Muscle of arm (tissue), 12 donors: ENCODE measurements around the gene CHERP. TPM values are rescaled to one million over a fixed set of nuclear protein-coding genes. Genes with fewer than 3 reads are reported as not detected.
"Not testable (repeated sequence)": the region's sequence is repeated elsewhere in the genome, so short reads cannot be mapped to it uniquely, and the experiment has no call there.

ENCODE experiments used
- DNase-seq: peaks from one replicate; pipeline ENCODE4 v3.0.0-alpha.2; 2013
- polyA plus RNA-seq, 12 donors: library from polyadenylated mRNA; unstranded; fragments of 120-200 nt; gene quantifications; one replicate each; pipeline ENCODE4 v1.2.1, GENCODE V29; 2013; ENCODE audit not compliant: insufficient read length in 12 of 12

CHERP gene
- polyA plus RNA-seq, 12 donors = 23.0 to 43.1 (median 27.5) TPM; not detected in 1

DNA sequence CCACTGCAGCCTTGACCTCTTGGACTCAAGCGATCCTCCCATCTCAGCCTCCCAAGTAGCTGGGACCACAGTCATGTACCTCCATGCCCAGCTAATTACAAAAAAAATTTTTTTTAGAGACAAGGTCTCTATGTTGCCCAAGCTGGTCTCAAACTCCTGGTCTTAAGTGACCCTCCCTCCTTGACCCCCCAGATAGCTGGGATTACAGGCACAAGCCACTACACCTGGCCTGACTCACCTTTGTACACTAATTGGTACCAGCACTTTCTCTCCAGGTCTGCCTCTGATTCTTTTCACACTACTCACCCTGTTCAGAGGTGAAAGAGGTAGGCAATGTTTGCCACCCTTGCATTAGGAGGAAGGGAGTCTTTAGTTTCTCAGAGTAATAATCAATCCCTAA is 64.9 kb downstream of the CHERP start:
- no peak for DNase-seq

DNA sequence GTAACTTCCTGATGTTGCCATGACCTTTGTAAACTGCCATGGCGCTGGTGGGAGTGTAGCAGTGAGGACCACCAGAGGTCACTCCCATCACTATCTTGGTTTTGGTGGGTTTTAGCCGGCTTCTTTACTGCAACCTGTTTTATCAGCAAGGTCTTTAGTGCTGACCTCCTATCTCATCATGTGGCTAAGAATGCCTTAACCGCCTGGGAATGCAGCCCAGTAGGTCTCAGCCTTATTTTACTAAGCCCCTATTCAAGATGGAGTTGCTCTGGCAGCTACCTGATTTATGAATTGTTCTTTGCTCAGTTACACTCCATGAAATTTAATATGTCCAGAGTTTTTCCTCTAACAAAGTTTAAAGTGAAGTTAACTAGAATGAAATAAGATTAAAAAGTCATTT is 65.8 kb downstream of the CHERP start:
- no peak for DNase-seq

DNA sequence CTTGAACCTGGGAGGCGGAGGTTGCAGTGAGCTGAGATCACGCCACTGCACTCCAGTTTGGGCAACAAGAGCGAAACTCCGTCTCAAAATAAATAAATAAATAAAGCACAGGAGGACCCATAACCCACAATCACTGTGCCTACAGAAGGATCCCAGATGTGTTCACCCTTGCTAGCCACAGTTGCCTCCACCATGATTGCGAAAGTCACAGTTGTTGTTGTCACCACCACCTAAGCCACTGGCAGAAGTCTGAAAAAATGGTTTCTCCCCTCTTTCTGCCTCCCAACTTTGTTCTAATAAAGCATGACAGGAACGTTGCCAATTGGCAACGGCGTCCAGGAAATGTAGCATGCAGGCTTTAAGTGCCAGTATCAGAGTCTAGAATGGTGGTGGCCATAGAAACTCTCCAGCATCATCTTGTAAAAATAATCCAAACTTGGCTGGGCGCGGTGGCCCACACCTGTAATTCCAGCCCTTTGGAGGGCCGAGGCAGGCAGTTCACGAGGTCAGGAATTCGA is 68.3 kb downstream of the CHERP start:
- DNase-seq = no peak

GRCh38 chr19:16472992-16473391 is 69.2 kb downstream of the CHERP start:
- no peak for DNase-seq

GRCh38 chr19:16472559-16472899 is 69.7 kb downstream of the CHERP start:
- DNase-seq = not testable (repeated sequence)

DNA sequence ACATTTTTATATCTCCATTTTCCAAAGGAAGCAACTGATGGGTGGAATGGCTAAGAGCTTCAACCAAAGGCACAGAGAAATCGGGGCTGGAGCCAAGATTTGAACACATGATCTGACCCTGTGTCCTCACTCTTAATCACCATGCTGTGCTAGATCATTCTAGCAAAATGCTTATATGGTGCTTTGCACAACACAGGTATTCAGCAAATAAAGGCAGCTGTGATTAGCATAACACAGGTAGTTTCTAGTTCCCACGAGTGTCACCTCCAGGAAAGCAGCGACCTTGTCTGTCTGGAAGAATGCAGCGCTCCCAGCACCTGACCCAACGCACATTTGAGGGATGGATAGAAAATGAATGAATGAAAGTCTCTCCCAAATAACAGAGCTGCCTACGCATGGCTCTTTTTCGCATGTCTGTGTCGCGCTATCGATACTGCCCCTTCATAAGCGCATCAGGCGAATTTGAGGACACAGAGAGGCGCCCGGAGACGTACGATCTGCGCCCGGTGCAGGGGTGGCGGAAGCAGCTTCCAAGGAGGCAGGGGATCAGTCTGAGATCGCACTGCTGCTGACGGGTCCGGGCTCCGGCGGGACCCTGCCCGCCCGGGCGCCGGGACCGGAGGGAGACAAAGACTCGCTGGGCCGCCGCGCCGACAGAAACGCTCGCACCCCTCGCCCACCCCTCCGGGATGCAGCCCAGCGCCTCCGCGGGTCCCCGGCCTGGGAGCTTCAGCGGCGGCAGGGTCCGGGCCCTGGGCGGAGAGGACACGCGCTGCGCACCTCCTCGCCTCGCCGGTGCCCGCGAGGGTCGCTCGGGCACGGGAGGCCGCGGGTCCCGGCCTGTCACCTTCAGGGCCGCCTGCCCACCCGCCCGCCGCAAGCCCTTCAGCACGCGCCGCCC is 71.1 kb downstream of the CHERP start:
- DNase-seq = no peak

- DNase-seq = no peak
These were observed 71.7 kb downstream of the CHERP start for GRCh38 chr19:16470541-16470910.

Other genes starting within 250 kb of the CHERP start
- gene KLF2, start 217.6 kb downstream of the CHERP start, polyA plus RNA-seq = 100 to 1,000 TPM in 2 of 12 donors, 10 to 100 TPM in 9, not detected in 1; 22.7 to 125 (median 49.4) TPM
- gene EPS15L1, start 70.5 kb downstream of the CHERP start, polyA plus RNA-seq = 10 to 100 TPM in 11 of 12 donors, not detected in 1; 19.8 to 42.1 (median 23.4) TPM
- gene CALR3, start 46.3 kb downstream of the CHERP start, polyA plus RNA-seq = not detected
- 10 to 100 TPM in 1 of 12 donors, 1 to 10 TPM in 9, not detected in 2; 4.8 to 10.4 (median 7.3) TPM for gene C19orf44, start 46.0 kb downstream of the CHERP start, polyA plus RNA-seq
- 10 to 100 TPM in 11 of 12 donors, not detected in 1; 27.4 to 39.6 (median 30.9) TPM for gene SLC35E1, start 30.0 kb upstream of the CHERP start, polyA plus RNA-seq
- 1 to 10 TPM in 11 of 12 donors, not detected in 1; 4.6 to 7.7 (median 6.1) TPM for gene MED26, start 85.8 kb upstream of the CHERP start, polyA plus RNA-seq
- 10 to 100 TPM in 11 of 12 donors, not detected in 1; 30.4 to 61.9 (median 53.9) TPM for gene SMIM7, start 117.7 kb upstream of the CHERP start, polyA plus RNA-seq
- 100 to 1,000 TPM in 8 of 12 donors, 10 to 100 TPM in 3, not detected in 1; 35.1 to 203 (median 114) TPM for gene TMEM38A, start 118.7 kb upstream of the CHERP start, polyA plus RNA-seq
- under 1 TPM in 10 of 12 donors, not detected in 2; 0.04 to 0.25 (median 0.12) TPM for gene NWD1, start 177.4 kb upstream of the CHERP start, polyA plus RNA-seq